Neural progenitor cell (in vitro differentiated cells): ENCODE results near the gene STARD7.

ENCODE experiments used
- CTCF ChIP-seq: fragments of 200-600 bp; sonication (generic); IDR thresholded peaks from 2 replicates; pipeline ENCODE4 v1.5.1; 2017; ENCODE audit warnings: antibody characterized with exemption, mild to moderate bottlenecking
- EZH2 ChIP-seq: fragments of 200-600 bp; sonication (generic); IDR thresholded peaks from 2 replicates; pipeline ENCODE4 v1.6.1; 2017; ENCODE audit warnings: antibody characterized with exemption, mild to moderate bottlenecking, moderate library complexity

GRCh38 chr2:96146153-96146880 lies 62.3 kb downstream of the STARD7 start:
- TF ChIP-seq CTCF (no peak), EZH2 (no peak)
